AG04450 (cell line): ENCODE measurements around the gene TRABD. TPM values are rescaled to one million over a fixed set of nuclear protein-coding genes. Genes with fewer than 3 reads are reported as not detected.

Experiments
- CTCF ChIA-PET: fragments of 300-600, 350-600 bp; formaldehyde crosslinking; extraction: SDS; loops from one replicate; lab custom pipeline; 2022; ENCODE audit warnings: antibody characterized with exemption, inconsistent platforms; lab: Charles Lee
- POLR2A ChIA-PET: fragments of 350-600 bp; formaldehyde crosslinking; extraction: SDS; loops from one replicate; lab custom pipeline; 2021; ENCODE audit warnings: antibody characterized with exemption, inconsistent platforms; lab: Yijun Ruan, JAX
- DNase-seq: peaks from one replicate; pipeline ENCODE4 v3.0.0-alpha.2; 2011; ENCODE audit warnings: low read depth, low spot score
- H3K27ac ChIP-seq: one replicate; pipeline ENCODE4 v1.5.1; 2012; ENCODE audit warnings: low read depth, low read length, control low read depth
- H3K27me3 ChIP-seq: one replicate; pipeline ENCODE4 v1.6.0; 2012; ENCODE audit warnings: low read length; ENCODE audit not compliant: control insufficient read depth, insufficient read depth
- H3K4me3 ChIP-seq: 2 replicates; pipeline ENCODE4 v1.5.1; 2011; ENCODE audit warnings: mild to moderate bottlenecking, low read depth, low read length, control low read depth
- H3K9me3 ChIP-seq: 2 replicates; pipeline ENCODE4 v1.5.1; 2012; ENCODE audit warnings: low read length; ENCODE audit not compliant: control insufficient read depth, insufficient read depth
- polyA plus RNA-seq: library from polyadenylated mRNA; depleted of rRNA; stranded (reverse); fragments of >200 nt; gene quantifications from 2 replicates; pipeline ENCODE4 v1.2.3, GENCODE V29; 2011
- TF ChIP-seq, protein P1 (sequence below): IDR thresholded peaks from 2 replicates; pipeline ENCODE4 v1.5.1; 2011; ENCODE audit warnings: low read depth, low read length, control low read depth, inconsistent platforms

TRABD gene
- polyA plus RNA-seq, 1 experiment = 8.7 TPM

DNA sequence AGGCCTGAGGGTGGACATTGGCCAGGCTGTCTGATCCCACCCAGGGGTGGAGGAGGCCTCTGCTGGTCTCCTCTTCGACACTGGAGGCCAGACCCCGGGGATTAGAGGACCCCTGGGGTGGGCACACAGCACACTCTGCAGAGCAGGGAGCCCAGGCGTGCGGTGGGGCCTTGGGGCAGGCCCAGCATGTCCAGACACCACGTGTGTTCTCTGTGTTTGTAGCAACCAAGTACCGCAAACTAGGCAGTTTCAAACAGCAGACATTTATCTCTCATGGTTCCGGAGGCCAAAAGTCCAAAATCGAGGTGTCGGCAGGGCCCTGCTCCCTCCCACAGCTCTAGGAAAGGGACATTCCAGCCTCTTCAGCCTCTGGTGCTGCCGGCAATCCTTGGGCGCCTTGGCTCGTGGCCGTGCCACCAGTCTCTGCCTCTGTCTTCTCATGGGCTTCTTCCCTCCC, 13.7 kb upstream of the TRABD start:
- CTCF ChIA-PET = no interaction called here
- POLR2A ChIA-PET = no interaction called here
- Histone ChIP-seq H3K4me3 (no peak overlapping the region), H3K27ac (no peak overlapping the region), H3K9me3 (peaks cover 3% of the 10 kb centered on the region; the same call in 1 of the 2 replicates), H3K27me3 (peaks cover 16% of the 10 kb centered on the region)
- no peak for DNase-seq
- TF ChIP-seq, protein P1, sequence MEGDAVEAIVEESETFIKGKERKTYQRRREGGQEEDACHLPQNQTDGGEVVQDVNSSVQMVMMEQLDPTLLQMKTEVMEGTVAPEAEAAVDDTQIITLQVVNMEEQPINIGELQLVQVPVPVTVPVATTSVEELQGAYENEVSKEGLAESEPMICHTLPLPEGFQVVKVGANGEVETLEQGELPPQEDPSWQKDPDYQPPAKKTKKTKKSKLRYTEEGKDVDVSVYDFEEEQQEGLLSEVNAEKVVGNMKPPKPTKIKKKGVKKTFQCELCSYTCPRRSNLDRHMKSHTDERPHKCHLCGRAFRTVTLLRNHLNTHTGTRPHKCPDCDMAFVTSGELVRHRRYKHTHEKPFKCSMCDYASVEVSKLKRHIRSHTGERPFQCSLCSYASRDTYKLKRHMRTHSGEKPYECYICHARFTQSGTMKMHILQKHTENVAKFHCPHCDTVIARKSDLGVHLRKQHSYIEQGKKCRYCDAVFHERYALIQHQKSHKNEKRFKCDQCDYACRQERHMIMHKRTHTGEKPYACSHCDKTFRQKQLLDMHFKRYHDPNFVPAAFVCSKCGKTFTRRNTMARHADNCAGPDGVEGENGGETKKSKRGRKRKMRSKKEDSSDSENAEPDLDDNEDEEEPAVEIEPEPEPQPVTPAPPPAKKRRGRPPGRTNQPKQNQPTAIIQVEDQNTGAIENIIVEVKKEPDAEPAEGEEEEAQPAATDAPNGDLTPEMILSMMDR = no peak

DNA sequence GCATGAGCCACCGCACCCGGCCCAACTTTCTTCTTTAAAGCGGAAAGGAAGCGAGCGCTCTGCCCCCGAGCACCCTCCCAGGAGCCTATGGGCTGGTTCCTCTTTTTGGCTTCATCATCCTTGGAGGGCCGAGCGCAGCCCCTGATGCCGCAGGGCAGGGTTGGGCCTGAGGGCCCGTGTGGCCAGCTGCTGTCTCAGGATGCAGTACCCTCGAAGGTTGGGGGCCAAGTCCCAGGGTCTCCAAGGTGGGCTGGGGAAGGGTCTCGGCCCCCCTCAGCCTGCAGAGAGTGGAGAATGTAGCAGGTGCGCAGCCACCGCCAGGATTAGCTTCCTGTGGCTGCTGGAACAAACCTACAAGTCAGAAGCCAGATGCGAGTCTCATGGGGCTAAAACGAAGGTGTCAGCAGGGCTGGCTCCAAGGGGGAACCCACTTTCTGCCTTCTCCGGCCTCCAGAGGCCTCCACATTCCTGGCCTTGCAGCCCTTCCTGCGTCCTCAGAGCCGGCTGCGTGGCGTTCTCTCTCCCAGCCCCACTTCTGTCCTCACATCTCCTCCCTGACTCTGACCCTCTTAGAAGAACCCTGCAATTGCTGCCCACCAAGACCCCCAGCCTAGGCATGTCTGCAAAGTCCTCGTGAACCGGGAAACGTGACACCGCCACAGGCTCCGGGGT, 12.3 kb upstream of the TRABD start:
- Histone ChIP-seq H3K27me3 (peaks cover 16% of the 10 kb centered on the region), H3K9me3 (peaks cover 8% of the 10 kb centered on the region; the same call in 1 of the 2 replicates), H3K27ac (no peak overlapping the region), H3K4me3 (no peak overlapping the region)
- TF ChIP-seq, protein P1 = no peak
- ChIA-PET CTCF (no interaction called here), POLR2A (no interaction called here)
- DNase-seq = no peak

DNA sequence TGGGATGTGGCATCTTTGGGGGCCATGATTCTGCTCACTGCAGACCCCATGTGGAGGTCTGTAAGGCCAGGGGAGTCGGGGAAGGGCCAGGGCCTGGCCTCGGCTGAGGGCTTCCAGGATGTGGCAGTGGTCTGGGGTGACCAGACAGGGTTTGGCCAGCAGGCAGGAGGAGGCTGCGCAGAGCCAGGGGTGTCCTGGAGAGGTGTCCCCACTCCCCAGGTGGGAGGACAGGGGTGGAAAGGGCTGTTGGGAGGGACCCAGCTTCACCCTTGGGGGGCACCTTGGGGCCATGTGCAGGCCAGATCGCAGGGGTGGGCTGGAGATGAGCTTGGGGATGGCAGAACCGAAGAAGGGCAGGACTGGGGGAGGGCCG, 11.7 kb upstream of the TRABD start:
- H3K9me3 ChIP-seq = peaks cover 13% of the 10 kb centered on the region; the same call in 1 of the 2 replicates
- DNase-seq = no peak
- TF ChIP-seq, protein P1 = no peak
- ChIA-PET CTCF (no interaction called here), POLR2A (no interaction called here)
- no peak overlapping the region for H3K4me3 ChIP-seq
- peaks cover 14% of the 10 kb centered on the region for H3K27me3 ChIP-seq
- H3K27ac ChIP-seq = no peak overlapping the region

DNA sequence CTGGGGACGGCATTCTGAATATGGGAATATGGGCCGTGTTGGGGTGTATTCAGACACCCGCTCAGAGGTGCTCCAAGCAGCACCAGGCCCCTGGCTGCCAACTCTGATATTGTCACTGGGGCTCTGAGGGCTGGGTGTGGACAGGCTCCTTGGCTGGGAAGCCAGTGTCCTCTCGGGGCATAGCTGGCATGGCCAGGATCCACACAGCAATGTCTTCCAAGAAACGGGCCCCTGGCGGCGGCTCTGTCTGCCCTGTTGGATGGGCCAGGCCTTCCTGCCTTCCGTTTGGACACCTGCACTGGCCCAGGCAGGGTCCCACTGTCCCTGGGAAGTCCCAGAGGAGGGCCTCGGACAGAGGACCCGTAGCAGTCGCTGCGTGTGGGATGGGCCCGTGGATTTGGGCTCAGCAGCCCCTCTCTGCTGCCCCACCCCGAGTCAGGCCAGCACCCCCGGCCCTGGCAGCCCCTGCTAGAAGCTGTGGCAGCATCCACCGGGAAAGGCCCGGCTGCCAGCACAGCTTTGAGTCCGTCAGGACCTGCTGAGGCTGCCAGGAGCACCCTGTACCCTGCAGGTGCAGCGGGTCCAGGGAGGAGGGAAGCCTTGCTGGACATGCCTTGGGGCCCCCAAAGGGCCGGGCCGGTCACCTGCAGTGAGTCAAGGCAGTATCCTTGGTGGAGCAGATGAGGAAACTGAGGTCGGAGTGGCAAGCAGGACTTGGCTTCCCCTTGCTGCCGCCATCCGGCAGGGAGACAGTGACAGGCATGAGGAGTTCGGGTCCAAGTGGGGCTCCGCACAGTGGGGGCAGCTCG, 11.1 kb upstream of the TRABD start:
- TF ChIP-seq, protein P1 = no peak
- DNase-seq = no peak
- H3K4me3 ChIP-seq = no peak overlapping the region
- POLR2A ChIA-PET = no interaction called here
- H3K27ac ChIP-seq = no peak overlapping the region
- H3K9me3 ChIP-seq = peaks cover 13% of the 10 kb centered on the region; the same call in 1 of the 2 replicates
- H3K27me3 ChIP-seq = peaks cover 10% of the 10 kb centered on the region
- CTCF ChIA-PET = no interaction called here

DNA sequence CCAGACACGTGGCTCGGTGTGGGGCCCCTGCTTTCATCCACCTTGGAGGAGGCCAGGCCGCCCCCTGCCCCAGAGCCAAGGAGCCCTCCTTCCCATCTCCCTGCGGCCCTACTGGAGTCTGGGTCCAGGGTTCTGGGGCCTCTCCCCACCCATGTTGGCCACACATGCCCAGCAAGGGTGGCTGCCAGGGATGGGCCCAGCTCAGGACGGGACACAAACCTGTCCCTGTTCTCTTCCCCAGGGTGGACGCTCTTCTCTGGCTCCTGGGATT, 10.6 kb upstream of the TRABD start:
- peaks cover 13% of the 10 kb centered on the region; the same call in 1 of the 2 replicates for H3K9me3 ChIP-seq
- H3K27me3 ChIP-seq = peaks cover 10% of the 10 kb centered on the region
- H3K27ac ChIP-seq = no peak overlapping the region
- POLR2A ChIA-PET = no interaction called here
- CTCF ChIA-PET = no interaction called here
- no peak overlapping the region for H3K4me3 ChIP-seq
- DNase-seq = no peak
- TF ChIP-seq, protein P1 = no peak
